GM12801 (cell line): ENCODE results near the gene ROR1.

Experiments
- TF ChIP-seq, protein P1 (sequence below): IDR thresholded peaks from one replicate; pipeline ENCODE4 v1.5.1; 2011; ENCODE audit warnings: control low read depth; ENCODE audit not compliant: insufficient read length; ENCODE audit errors: extremely low read depth

Gene ROR1

DNA sequence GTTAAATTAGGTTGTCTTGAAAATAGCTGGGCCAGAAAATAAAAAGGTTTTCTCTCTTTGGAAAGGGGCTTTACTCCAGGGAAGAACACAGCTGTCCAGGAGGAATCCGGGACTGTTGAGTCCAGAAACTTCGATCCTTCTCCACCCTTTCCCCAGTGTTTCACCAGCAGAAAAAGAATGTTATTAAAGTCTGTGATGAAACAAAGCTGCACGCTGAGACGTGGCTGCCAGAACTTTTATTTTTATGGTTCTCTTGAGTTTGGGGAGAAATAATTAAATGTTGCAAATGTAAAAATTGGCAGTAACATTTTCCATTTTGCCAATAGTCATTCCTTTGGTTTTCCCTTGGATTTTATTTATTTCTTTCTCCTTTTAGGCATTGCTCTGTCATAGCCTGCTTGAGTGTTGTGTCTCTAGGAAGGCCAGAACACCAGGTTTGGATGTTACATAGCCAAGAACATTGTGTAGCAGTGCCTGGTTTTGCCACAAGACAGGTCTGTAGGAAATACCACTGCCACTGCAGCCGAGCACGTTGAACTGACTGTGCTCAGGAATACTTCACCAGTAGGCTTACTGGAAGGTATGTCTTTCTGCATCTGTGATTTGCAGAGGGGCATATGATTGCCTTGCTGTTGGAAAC lies 87.4 kb downstream of the ROR1 start:
- TF ChIP-seq, protein P1, sequence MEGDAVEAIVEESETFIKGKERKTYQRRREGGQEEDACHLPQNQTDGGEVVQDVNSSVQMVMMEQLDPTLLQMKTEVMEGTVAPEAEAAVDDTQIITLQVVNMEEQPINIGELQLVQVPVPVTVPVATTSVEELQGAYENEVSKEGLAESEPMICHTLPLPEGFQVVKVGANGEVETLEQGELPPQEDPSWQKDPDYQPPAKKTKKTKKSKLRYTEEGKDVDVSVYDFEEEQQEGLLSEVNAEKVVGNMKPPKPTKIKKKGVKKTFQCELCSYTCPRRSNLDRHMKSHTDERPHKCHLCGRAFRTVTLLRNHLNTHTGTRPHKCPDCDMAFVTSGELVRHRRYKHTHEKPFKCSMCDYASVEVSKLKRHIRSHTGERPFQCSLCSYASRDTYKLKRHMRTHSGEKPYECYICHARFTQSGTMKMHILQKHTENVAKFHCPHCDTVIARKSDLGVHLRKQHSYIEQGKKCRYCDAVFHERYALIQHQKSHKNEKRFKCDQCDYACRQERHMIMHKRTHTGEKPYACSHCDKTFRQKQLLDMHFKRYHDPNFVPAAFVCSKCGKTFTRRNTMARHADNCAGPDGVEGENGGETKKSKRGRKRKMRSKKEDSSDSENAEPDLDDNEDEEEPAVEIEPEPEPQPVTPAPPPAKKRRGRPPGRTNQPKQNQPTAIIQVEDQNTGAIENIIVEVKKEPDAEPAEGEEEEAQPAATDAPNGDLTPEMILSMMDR: no peak

GRCh38 chr1:63863145-63863544 lies 89.3 kb downstream of the ROR1 start:
- TF ChIP-seq, protein P1: no peak

- TF ChIP-seq, protein P1: no peak
These were observed 90.4 kb downstream of the ROR1 start for GRCh38 chr1:63864224-63864641.

GRCh38 chr1:63865561-63865960 lies 91.7 kb downstream of the ROR1 start:
- TF ChIP-seq, protein P1: no peak

GRCh38 chr1:63866084-63866483 lies 92.3 kb downstream of the ROR1 start:
- TF ChIP-seq, protein P1: no peak

DNA sequence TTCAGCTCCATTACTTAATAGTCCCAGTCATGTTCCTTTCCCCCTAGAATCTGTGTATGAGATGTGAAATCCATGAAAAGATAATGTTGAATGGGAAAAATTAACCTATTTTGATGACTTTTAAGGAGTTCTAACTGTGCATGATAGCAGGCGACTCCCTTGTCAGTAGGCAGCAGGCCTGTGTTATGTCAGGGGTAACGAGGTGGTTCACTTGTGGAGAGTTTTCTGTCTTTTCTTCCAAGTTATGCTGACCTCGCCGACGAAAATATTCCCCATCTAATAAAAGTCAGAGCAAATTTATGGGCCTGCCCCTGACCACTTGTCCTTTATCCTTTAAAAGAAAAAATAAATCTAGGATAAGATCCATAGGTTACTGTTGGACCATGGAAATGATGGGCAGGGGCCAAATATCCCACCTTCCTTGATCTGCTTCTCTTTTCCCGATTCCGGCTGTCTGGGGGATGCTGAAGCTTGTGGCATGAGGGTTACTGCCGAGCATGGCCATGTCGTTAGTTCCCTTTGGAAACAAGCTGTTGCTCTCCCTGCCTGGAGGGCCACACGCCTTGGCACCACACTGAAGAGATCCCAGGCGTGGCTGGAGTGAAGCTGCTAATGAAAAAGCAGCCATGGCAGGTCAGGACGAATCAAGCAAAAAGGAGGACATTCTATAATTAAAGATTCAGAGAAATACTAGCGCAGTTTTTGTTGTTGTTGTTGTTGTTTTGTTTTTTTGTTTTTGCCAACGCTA lies 93.8 kb downstream of the ROR1 start:
- TF ChIP-seq, protein P1: no peak

- TF ChIP-seq, protein P1: no peak
These were observed 94.5 kb downstream of the ROR1 start for GRCh38 chr1:63868268-63868781.
